ENCODE measurements around the gene TSPAN5. TPM values are rescaled to one million over a fixed set of nuclear protein-coding genes. Genes with fewer than 3 reads are reported as not detected.

TSPAN5 gene
- total RNA-seq, 1 experiment from 2014 or later, result 41.8 TPM

GRCh38 chr4:98614094-98614493, 44.3 kb downstream of the TSPAN5 start:
- ATAC-seq (no peak), DNase-seq (no peak)
- TF ChIP-seq EZH2phosphoT487 (IDR thresholded peaks at IDR 0.05; ENCODE audit: borderline replicate concordance, low read length), result no peak
- no peak for TF ChIP-seq EZH2 (IDR thresholded peaks at IDR 0.05; ENCODE audit: low read length, unreplicated experiment)
- no peak for TF ChIP-seq CTCF (conservative IDR thresholded peaks at IDR 0.05; ENCODE audit: low read depth, low read length)
- BruUV-seq (replicated peaks), result no TSS peak
- Histone ChIP-seq H3K9me3 (ENCODE audit: low read length) (no peaks in the 10 kb centered on the region), H3K9ac (ENCODE audit: low read length) (no peak overlapping the region), H3K9me2 (replicated peaks; ENCODE audit: low read length) (no peaks in the 10 kb centered on the region), H3K27me3 (ENCODE audit: low read length) (no peaks in the 10 kb centered on the region), H3K4me1 (ENCODE audit: insufficient read depth, low read length) (0 out of 2 replicates have a peak, but pooled peaks cover 4% of the 10 kb centered on the region), H4K20me1 (ENCODE audit: low read length) (no peaks in the 10 kb centered on the region), H3K36me3 (ENCODE audit: low read depth, low read length) (no peaks in the 10 kb centered on the region), H3F3A (ENCODE audit: low read length, unreplicated experiment) (no peaks in the 10 kb centered on the region), H3K27ac (ENCODE audit: low read length) (no peak overlapping the region), H3K4me2 (ENCODE audit: low read length) (no peak overlapping the region), H3K79me2 (ENCODE audit: low read length) (peaks cover 100% of the 10 kb centered on the region), H2AFZ (ENCODE audit: low read length) (no peak overlapping the region), H3K4me3 (ENCODE audit: low read length) (no peak overlapping the region)
- ChIA-PET POLR2A (ENCODE audit: unreplicated experiment) (no interaction called here), CTCF (no interaction called here)
- intact Hi-C loops (cut with micrococcal nuclease), result no loop called here

GRCh38 chr4:98613453-98614075, 44.8 kb downstream of the TSPAN5 start:
- CTCF ChIA-PET, result no interaction called here
- Histone ChIP-seq H3K27me3 (ENCODE audit: low read length) (no peaks in the 10 kb centered on the region), H3K4me1 (ENCODE audit: insufficient read depth, low read length) (0 out of 2 replicates have a peak, but pooled peaks cover 4% of the 10 kb centered on the region), H3K9me2 (replicated peaks; ENCODE audit: low read length) (no peaks in the 10 kb centered on the region), H3K9ac (ENCODE audit: low read length) (no peak overlapping the region), H3K4me3 (ENCODE audit: low read length) (no peak overlapping the region), H3K79me2 (ENCODE audit: low read length) (peaks cover 100% of the 10 kb centered on the region), H3K36me3 (ENCODE audit: low read depth, low read length) (no peaks in the 10 kb centered on the region), H3K27ac (ENCODE audit: low read length) (no peak overlapping the region), H2AFZ (ENCODE audit: low read length) (no peak overlapping the region), H3K9me3 (ENCODE audit: low read length) (no peaks in the 10 kb centered on the region), H4K20me1 (ENCODE audit: low read length) (no peaks in the 10 kb centered on the region), H3K4me2 (ENCODE audit: low read length) (no peak overlapping the region), H3F3A (ENCODE audit: low read length, unreplicated experiment) (no peaks in the 10 kb centered on the region)
- ATAC-seq, result no peak
- no peak for DNase-seq
- no peak for TF ChIP-seq EZH2phosphoT487 (IDR thresholded peaks at IDR 0.05; ENCODE audit: borderline replicate concordance, low read length)
- no peak for TF ChIP-seq EZH2 (IDR thresholded peaks at IDR 0.05; ENCODE audit: low read length, unreplicated experiment)
- TF ChIP-seq CTCF (conservative IDR thresholded peaks at IDR 0.05; ENCODE audit: low read depth, low read length), result no peak
- intact Hi-C loops (cut with micrococcal nuclease), result no loop called here
- POLR2A ChIA-PET (ENCODE audit: unreplicated experiment), result no interaction called here
- no TSS peak for BruUV-seq (replicated peaks)
